ENCODE results near the gene RPS6KA3. TPM values are rescaled to one million over a fixed set of nuclear protein-coding genes. Genes with fewer than 3 reads are reported as not detected.
"Not testable (repeated sequence)": the region's sequence is repeated elsewhere in the genome, so short reads cannot be mapped to it uniquely, and the experiment has no call there.

The RPS6KA3 gene
- total RNA-seq, 2 experiments from 2014 or later = 60.5 to 79.9 TPM

DNA sequence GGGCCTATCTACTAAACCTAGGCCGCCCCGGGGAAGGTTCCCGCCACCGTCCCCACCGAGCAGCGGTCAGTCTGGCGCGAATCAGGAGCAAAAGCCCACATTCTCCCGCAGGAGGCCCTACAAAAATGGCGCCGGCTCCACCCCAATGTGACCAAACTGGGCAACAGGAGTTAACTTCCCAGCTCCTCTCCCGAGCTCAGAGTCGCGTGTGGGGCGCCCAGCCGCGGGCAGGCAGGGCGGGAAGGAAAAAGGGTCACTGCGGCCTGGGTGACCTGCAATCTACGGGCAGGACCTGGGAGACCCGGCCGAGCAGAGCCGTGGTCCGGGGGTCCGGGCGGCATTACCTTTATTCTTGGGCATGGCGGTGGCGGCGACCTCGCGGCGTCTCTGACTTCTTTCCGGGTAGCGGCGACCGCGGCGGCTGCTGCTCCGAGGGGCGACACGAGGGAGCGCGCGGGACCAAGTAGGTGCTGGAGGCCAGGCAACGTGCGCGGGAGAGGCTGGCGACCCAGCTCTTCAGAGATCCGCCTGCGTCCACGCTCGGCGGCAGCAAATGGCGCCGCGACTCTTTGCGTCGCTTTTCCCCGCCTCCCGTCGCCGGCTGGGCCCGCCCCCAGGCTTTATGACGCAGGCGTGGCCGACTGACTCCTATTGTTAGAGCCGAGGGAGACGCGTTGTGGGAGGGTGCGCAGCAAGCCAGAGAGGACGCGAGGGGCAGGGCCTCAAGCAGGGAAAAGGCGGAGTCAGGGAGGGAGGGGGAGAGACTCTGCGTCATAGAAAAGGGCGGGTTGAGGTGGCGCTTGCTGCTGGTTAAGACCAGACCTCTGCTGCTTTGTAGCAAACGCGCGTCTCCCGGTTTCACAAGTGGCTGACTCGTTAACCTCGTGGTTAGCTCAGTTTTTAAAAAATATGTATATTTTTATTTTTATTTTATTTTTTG, 125.2 kb downstream of the RPS6KA3 start, which contains the start of gene EIF1AX:
Gene EIF1AX (minus strand): TSS at position 558 of the 940 bp plus-strand sequence. CDS start 198 bp downstream, at position 360.
- H3K27me3 Mint-ChIP-seq = no peaks in the 10 kb centered on the region
- H3K27ac Mint-ChIP-seq = peak within 1 kb of the TSS; percentile 86
- peaks cover 17% of the 10 kb centered on the region for H3K36me3 Mint-ChIP-seq
- H3K4me3 Mint-ChIP-seq = peak within 1 kb of the TSS; percentile 83
- DNase-seq = peak; percentile 97
- CTCF ChIA-PET = interaction anchor here (0.6 kb wide), 1 partner anchor 27 kb away, joined by 3 read pairs; no protein-coding TSS in a partner anchor
- ATAC-seq = peak; percentile 98
- H3K4me1 Mint-ChIP-seq = peaks cover 25% of the 10 kb centered on the region
- no peaks in the 10 kb centered on the region for H3K9me3 Mint-ChIP-seq (ENCODE audit: low read depth)

DNA sequence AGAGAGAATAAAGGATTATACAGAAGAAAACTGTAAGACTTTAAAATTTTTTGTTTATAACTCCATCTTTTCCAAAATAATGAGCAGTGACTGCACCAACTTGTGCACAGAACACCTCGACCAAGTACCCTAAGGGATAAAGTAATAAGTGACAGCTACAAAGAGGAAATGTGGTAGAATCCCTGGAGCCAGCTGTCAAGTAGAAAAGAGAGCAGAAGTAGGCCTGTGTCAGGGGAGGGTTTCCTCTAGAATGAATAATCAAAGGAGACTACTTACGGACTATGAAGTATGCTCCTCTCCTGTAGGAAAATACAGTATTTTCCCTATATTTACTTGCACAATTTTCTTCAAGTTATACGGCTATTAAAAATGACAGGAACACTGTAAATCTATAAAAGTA, 126.3 kb downstream of the RPS6KA3 start:
- ATAC-seq (no peak), DNase-seq (no peak)
- Mint-ChIP-seq H3K4me3 (peak overlapping the region; percentile 83), H3K27ac (peak overlapping the region; percentile 86), H3K27me3 (no peaks in the 10 kb centered on the region), H3K4me1 (peaks cover 36% of the 10 kb centered on the region), H3K36me3 (peaks cover 26% of the 10 kb centered on the region), H3K9me3 (ENCODE audit: low read depth) (no peaks in the 10 kb centered on the region)
- CTCF ChIA-PET = no interaction called here

DNA sequence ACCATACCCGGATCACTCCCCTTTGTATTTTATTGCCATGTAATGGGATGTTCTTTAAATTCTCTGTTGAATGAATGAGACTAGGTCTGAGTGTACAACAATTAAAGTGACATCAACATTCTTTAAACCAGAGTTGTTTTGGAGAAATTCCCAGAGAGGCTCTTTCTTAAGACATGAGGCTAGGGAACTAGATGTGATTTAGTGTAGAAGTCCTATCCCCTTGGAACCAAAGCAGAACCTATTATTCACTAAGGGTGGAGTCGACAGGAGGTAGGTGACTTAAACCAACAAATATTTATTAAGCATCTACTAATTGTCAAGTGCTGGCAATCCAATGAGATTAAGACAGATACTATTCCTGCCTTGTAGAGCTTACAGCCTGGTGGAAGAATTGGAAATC, 126.7 kb downstream of the RPS6KA3 start:
- no peak overlapping the region for H3K27ac Mint-ChIP-seq
- peak overlapping the region; percentile 83 for H3K4me3 Mint-ChIP-seq
- CTCF ChIA-PET = no interaction called here
- ATAC-seq (no peak), DNase-seq (no peak)
- H3K36me3 Mint-ChIP-seq = peaks cover 26% of the 10 kb centered on the region
- H3K27me3 Mint-ChIP-seq = no peaks in the 10 kb centered on the region
- H3K4me1 Mint-ChIP-seq = peaks cover 35% of the 10 kb centered on the region
- no peaks in the 10 kb centered on the region for H3K9me3 Mint-ChIP-seq (ENCODE audit: low read depth)

DNA sequence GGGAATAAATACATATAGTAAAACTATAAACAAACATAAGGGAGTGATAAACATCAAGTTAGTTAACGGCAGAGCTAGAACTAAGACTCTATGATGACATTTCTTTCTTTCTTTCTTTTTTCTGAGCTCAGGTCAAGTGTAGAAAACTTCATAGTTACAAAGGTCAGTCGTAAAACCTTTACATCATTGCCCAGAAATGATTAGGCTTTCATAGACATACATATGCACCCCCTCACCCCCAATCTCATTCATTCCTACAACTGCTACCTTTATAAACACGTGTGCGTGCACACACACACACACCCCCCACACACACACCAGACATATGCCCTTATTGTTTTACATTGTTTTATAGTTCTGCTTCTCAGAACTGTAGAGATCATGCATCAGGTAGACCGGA, 130.8 kb downstream of the RPS6KA3 start:
- peaks cover 35% of the 10 kb centered on the region for H3K4me1 Mint-ChIP-seq

DNA sequence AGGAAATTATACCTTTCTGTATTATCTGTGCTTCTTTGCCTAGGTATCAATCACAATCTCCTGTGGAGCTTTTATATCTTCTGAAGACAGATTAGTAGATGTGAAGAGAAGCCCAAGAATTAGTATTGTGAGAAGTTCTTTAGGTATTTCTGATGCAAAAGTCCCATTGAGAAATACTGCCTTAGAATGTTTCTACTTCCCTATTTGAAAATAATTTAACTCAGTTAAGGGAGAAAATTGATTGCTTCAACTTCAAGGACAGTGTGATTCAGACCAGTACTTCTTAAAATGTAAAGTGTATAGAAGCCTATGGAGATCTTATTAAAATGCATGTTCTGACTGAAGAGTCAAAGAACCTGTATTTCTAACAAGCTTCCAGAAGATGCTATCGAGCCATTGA, 134.0 kb downstream of the RPS6KA3 start:
- DNase-seq (no peak), ATAC-seq (no peak)
- CTCF ChIA-PET = no interaction called here
- Mint-ChIP-seq H3K4me1 (peaks cover 24% of the 10 kb centered on the region), H3K36me3 (peaks cover 24% of the 10 kb centered on the region), H3K27me3 (no peaks in the 10 kb centered on the region), H3K27ac (no peak overlapping the region), H3K4me3 (no peak overlapping the region), H3K9me3 (ENCODE audit: low read depth) (no peaks in the 10 kb centered on the region)

More for the DNA sequence above, 130.8 kb downstream of the RPS6KA3 start:
- no peak overlapping the region for H3K4me3 Mint-ChIP-seq
- H3K9me3 Mint-ChIP-seq (ENCODE audit: low read depth) = no peaks in the 10 kb centered on the region
- ATAC-seq (no peak), DNase-seq (no peak)
- H3K27me3 Mint-ChIP-seq = no peaks in the 10 kb centered on the region
- CTCF ChIA-PET = no interaction called here
- no peak overlapping the region for H3K27ac Mint-ChIP-seq
- peaks cover 31% of the 10 kb centered on the region for H3K36me3 Mint-ChIP-seq

DNA sequence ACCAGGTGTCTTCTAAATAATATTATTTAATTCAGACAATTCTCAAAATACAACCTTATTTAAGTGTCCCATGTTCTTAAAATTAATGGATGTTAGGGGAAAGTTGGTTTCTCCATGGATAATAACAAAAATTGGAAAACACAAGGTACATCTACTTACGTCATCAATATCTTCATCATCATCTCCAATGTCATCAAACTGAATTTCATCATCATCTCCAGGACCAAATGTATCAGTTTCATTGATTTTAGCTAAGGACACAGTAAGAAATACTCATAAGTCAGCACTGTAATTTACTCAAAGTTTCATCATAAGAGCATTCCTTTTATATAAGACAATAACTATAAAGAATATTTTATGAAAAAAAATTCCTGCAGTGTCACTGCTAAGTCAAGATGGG, 136.4 kb downstream of the RPS6KA3 start:
- peaks cover 9% of the 10 kb centered on the region for H3K36me3 Mint-ChIP-seq
- peaks cover 11% of the 10 kb centered on the region for H3K4me1 Mint-ChIP-seq
- no peak overlapping the region for H3K4me3 Mint-ChIP-seq
- CTCF ChIA-PET = no interaction called here
- no peak for ATAC-seq
- DNase-seq = no peak
- no peaks in the 10 kb centered on the region for H3K9me3 Mint-ChIP-seq (ENCODE audit: low read depth)
- no peaks in the 10 kb centered on the region for H3K27me3 Mint-ChIP-seq
- no peak overlapping the region for H3K27ac Mint-ChIP-seq

DNA sequence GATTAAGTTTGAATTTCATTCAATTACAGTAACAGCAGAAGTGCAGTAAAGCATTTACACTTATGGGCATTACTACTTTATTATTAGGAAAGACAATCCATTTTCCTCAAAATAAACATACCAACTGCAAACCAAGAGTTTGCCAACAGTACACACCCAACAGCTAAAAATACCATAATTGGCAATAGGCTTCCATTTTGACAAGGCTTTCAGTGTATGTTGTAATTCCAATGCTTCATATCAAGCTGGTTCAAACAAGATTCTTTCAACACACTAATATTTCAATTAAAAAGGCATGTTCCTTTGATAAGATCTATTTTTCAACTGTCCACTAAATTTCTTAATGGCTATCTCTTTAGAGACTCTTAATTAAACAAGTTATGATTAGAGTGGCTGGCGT, 137.2 kb downstream of the RPS6KA3 start:
- CTCF ChIA-PET = no interaction called here
- Mint-ChIP-seq H3K4me3 (no peak overlapping the region), H3K36me3 (peaks cover 10% of the 10 kb centered on the region), H3K9me3 (ENCODE audit: low read depth) (no peaks in the 10 kb centered on the region), H3K27me3 (no peaks in the 10 kb centered on the region), H3K27ac (no peak overlapping the region), H3K4me1 (peaks cover 11% of the 10 kb centered on the region)
- no peak for ATAC-seq
- DNase-seq = no peak

DNA sequence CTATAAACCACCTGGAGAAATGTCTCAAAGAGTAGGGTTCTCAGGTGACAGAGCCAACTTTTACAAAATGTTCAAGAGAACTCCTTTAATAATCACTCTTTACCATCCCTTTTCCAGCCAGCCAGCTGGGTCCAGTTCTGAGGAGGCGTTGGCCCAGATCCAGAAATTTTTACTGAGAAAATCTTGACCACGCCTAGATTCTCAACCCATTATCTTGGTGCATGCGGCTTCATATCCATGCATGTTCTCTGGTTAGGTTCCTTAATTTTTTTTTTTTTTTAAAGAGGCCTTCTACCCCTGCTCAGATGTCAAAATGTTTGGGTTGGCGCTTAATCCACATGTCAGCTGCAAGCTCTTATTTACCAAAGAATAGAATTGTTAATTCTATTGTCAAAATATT, 138.0 kb downstream of the RPS6KA3 start:
- H3K36me3 Mint-ChIP-seq = peaks cover 8% of the 10 kb centered on the region

DNA sequence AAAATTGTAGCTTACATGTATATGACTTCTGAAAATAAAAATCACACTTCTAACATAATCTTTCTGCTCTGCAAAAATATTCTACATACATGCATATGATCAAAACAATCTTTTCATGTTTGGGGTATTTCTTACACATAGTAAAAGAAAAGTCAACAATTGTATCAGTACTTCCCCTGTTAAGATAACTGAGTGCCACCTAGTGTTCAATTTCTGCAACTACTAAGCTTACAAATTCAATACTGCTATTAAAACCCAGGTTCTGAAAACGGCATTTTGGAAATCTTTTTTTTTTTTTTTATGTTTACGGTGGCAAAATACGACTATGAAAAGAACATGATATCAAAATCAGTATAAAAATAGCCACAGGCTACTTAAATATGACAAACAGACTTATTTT, 139.3 kb downstream of the RPS6KA3 start:
- H3K36me3 Mint-ChIP-seq; CTCF ChIA-PET; ATAC-seq; H3K27me3 Mint-ChIP-seq; H3K4me3 Mint-ChIP-seq; DNase-seq; H3K9me3 Mint-ChIP-seq (ENCODE audit: low read depth); H3K4me1 Mint-ChIP-seq; H3K27ac Mint-ChIP-seq: not testable (repeated sequence)

More for the DNA sequence above, 138.0 kb downstream of the RPS6KA3 start:
- no peak for DNase-seq
- H3K27ac Mint-ChIP-seq = no peak overlapping the region
- no peaks in the 10 kb centered on the region for H3K9me3 Mint-ChIP-seq (ENCODE audit: low read depth)
- CTCF ChIA-PET = no interaction called here
- peaks cover 8% of the 10 kb centered on the region for H3K4me1 Mint-ChIP-seq
- H3K27me3 Mint-ChIP-seq = no peaks in the 10 kb centered on the region
- no peak overlapping the region for H3K4me3 Mint-ChIP-seq
- no peak for ATAC-seq

DNA sequence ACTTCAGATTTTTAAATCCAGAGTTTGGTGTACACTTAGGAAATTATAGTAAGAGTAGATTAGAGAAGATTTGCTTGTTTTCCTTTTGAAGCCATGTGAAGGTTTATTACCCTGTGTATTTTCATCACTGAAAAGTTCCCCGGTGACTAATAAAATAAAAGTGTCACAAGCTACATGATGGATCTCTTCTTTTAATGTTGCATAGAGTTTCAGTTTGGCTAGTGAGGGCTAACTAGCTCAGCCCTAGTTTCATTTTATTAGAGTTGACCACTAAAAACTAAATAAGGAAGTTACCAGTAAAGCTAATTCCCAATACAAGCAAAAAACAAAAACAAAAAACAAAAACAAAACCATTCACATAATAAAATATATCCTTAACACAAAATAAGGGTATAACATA, 139.9 kb downstream of the RPS6KA3 start:
- H3K27ac Mint-ChIP-seq; H3K4me1 Mint-ChIP-seq; DNase-seq; H3K4me3 Mint-ChIP-seq; H3K27me3 Mint-ChIP-seq; CTCF ChIA-PET; ATAC-seq; H3K9me3 Mint-ChIP-seq (ENCODE audit: low read depth); H3K36me3 Mint-ChIP-seq: not testable (repeated sequence)

DNA sequence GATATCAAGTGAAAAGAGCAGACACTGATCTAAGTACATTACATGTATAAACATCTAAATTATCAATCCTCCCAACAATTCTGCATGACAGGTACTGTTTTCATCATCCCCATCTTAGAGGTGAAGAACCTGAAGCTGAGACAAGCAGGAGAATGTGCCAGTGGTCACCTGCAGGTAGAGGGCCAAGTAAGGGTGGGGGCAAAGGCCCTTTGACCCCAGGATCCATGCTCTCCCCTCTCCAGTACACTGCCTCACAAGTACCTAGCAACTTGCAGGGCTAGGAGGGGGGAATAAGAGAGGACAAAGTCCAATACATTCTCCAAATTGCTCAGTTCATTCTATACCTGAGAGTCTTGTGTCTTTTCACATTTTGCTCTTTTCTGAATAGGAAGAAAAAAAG, 141.7 kb downstream of the RPS6KA3 start:
- Mint-ChIP-seq H3K27me3 (no peaks in the 10 kb centered on the region), H3K27ac (no peak overlapping the region), H3K4me3 (no peak overlapping the region), H3K4me1 (no peaks in the 10 kb centered on the region), H3K9me3 (ENCODE audit: low read depth) (no peaks in the 10 kb centered on the region), H3K36me3 (peaks cover 3% of the 10 kb centered on the region)
- CTCF ChIA-PET = no interaction called here
- DNase-seq (no peak), ATAC-seq (no peak)

DNA sequence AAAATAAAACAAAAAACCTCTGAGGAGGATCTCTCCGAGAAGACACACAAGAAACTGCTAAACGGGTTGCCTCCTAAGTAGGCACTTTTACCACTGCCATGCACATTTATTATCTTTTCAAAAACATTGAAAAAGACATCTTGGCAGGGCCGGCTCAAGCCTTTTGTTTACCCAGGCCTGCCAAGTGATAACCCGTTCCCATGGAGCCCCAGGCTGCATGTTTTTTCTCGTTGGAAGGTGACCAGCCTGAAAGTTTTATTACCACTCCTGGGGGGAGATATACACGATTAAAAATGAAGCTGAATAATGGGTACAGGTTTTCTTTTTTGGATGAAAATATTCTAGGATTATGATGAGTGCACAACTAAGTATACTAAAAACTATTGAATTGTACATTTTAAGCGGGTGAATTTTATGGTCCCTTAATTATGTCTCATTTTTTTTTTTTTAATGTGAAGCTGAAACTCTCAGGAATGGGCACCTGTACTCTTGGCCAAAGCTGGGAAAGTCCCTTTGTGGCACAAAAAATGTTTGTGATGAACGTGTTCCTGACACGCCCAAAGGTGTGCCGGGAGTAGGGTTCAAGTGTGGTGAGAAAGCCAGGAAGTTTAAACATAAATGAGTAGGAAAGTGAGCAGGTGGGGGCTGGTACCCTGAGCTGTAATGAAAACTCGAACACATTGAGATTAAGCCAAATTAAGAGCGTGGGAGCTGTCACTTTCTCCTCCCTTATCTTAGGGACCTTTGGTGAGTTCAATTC, 148.5 kb downstream of the RPS6KA3 start:
- H3K4me3 Mint-ChIP-seq = no peak overlapping the region
- peaks cover 31% of the 10 kb centered on the region for H3K27me3 Mint-ChIP-seq
- H3K9me3 Mint-ChIP-seq (ENCODE audit: low read depth) = no peaks in the 10 kb centered on the region
- H3K4me1 Mint-ChIP-seq = peaks cover 12% of the 10 kb centered on the region
- H3K27ac Mint-ChIP-seq = no peak overlapping the region
- ATAC-seq (no peak), DNase-seq (no peak)
- no peaks in the 10 kb centered on the region for H3K36me3 Mint-ChIP-seq
- CTCF ChIA-PET = interaction anchor here (1.5 kb wide), 1 partner anchor 214 kb away, joined by 4 read pairs; no protein-coding TSS in a partner anchor

DNA sequence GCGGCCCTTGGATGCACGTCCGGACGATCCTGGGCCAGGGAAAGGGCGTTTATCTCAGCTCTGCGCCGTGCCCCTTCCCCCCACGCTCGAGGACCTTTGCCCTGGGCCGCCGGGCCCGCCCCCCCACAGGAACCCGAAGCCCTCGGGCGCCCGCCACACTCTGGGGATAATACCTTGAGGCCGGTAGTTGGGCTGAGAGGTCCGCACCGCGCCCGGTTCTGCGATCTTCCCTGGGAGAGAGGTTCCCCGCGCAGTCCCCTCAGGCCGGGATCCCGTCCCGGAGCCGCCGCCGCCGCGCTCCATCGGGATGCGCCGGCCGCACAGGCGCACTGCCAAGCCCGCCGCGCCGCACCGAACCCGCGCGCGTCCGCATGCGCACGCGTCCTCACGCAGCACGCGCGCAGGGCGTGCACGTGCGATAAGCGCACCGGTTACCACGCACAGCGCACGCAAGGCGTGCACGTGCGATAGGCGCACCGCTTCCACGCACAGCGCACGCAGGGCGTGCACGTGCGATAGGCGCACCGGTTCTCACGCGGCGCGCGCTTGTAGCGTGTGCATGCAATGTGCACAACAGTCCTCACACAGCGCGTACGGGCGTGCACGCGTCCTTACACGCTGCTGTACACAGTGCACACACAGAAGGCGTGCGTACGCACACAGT, 150.0 kb downstream of the RPS6KA3 start, which contains the start of gene MAP7D2:
Gene MAP7D2 (minus strand): TSS at position 331 of the 664 bp plus-strand sequence. CDS start 28 bp downstream, at position 303.
- no peak for ATAC-seq
- H3K36me3 Mint-ChIP-seq = no peaks in the 10 kb centered on the region
- no peaks in the 10 kb centered on the region for H3K9me3 Mint-ChIP-seq (ENCODE audit: low read depth)
- no peak within 1 kb of the TSS for H3K27ac Mint-ChIP-seq
- no peak within 1 kb of the TSS for H3K4me3 Mint-ChIP-seq
- no peak for DNase-seq
- peaks cover 12% of the 10 kb centered on the region for H3K4me1 Mint-ChIP-seq
- CTCF ChIA-PET = no interaction called here
- peaks cover 31% of the 10 kb centered on the region for H3K27me3 Mint-ChIP-seq
